Embryonic facial prominence (tissue), 1 donor: ENCODE measurements around the gene LIFR.
A peak's percentile ranks its signal among the peaks of the same experiment; 100 is the strongest.

ENCODE experiments used
- DNase-seq: peaks from one replicate; pipeline ENCODE4 v3.0.0-alpha.2; 2016; ENCODE audit errors: extremely low spot score

Gene LIFR

GRCh38 chr5:38465061-38465460, 91.4 kb downstream of the LIFR start:
- no peak for DNase-seq

GRCh38 chr5:38463634-38464521, 92.6 kb downstream of the LIFR start:
- no peak for DNase-seq

GRCh38 chr5:38462976-38463633, 93.3 kb downstream of the LIFR start:
- DNase-seq: no peak

- no peak for DNase-seq
Observed at GRCh38 chr5:38458174-38458573, 98.3 kb downstream of the LIFR start.

- no peak for DNase-seq
Observed at GRCh38 chr5:38456657-38457399, 99.6 kb downstream of the LIFR start.

- DNase-seq: no peak
Observed at GRCh38 chr5:38455796-38456330, 100.6 kb downstream of the LIFR start.

GRCh38 chr5:38453921-38454320, 102.5 kb downstream of the LIFR start:
- DNase-seq: no peak

- DNase-seq: no peak
Observed at GRCh38 chr5:38453506-38453905, 102.9 kb downstream of the LIFR start.

GRCh38 chr5:38452201-38452600, 104.2 kb downstream of the LIFR start:
- DNase-seq: no peak

GRCh38 chr5:38451074-38451725, 105.2 kb downstream of the LIFR start:
- no peak for DNase-seq

- DNase-seq: no peak
Observed at GRCh38 chr5:38450627-38451026, 105.8 kb downstream of the LIFR start.

- no peak for DNase-seq
Observed at GRCh38 chr5:38448568-38449350, 107.7 kb downstream of the LIFR start.

- no peak for DNase-seq
Observed at GRCh38 chr5:38447786-38448185, 108.7 kb downstream of the LIFR start.

- DNase-seq: no peak
Observed at GRCh38 chr5:38447056-38447455, 109.4 kb downstream of the LIFR start.

- DNase-seq: no peak
Observed at GRCh38 chr5:38446029-38446522, 110.4 kb downstream of the LIFR start.

- no peak for DNase-seq
Observed at GRCh38 chr5:38445374-38446028, 110.9 kb downstream of the LIFR start.

- DNase-seq: no peak
Observed at GRCh38 chr5:38443390-38443789, 113.1 kb downstream of the LIFR start.

GRCh38 chr5:38442247-38442573, 114.2 kb downstream of the LIFR start:
- no peak for DNase-seq

GRCh38 chr5:38441453-38442246, 114.8 kb downstream of the LIFR start:
- DNase-seq: peak; percentile 87
